Liver (tissue), 3 donors: ENCODE measurements around the gene NCOR2.

Experiments
- CTCF ChIP-seq: fragments of 150-350 bp; IDR thresholded peaks from 2 replicates; pipeline ENCODE4 v1.5.1; 2017; ENCODE audit warnings: improper control_type of control experiment, low read depth, low read length; ENCODE audit not compliant: missing input control
- GABPA ChIP-seq, 2 donors: IDR thresholded peaks in 1 of 2; conservative IDR thresholded peaks in 1 of 2; 2 replicates each; pipeline ENCODE4 v1.6.1; 2016; ENCODE audit warnings: antibody characterized with exemption in 2 of 2, mild to moderate bottlenecking in 1 of 2, moderate library complexity in 1 of 2
- HNF4A ChIP-seq, 2 donors: conservative IDR thresholded peaks; 2 replicates each; pipeline ENCODE4 v1.6.1; 2016; ENCODE audit warnings: antibody characterized with exemption in 2 of 2, mild to moderate bottlenecking in 2 of 2
- MAX ChIP-seq: IDR thresholded peaks from 2 replicates; pipeline ENCODE4 v1.6.1; 2016; ENCODE audit warnings: antibody characterized with exemption
- NR2F2 ChIP-seq: IDR thresholded peaks from 2 replicates; pipeline ENCODE4 v1.6.1; 2016; ENCODE audit warnings: antibody characterized with exemption
- RAD21 ChIP-seq, 2 donors: IDR thresholded peaks; 2 replicates each; pipeline ENCODE4 v1.6.1; 2016; ENCODE audit warnings: antibody characterized with exemption in 2 of 2, mild to moderate bottlenecking in 2 of 2
- REST ChIP-seq: IDR thresholded peaks from 2 replicates; pipeline ENCODE4 v1.6.1; 2016; ENCODE audit warnings: antibody characterized with exemption, mild to moderate bottlenecking
- RXRA ChIP-seq, 2 donors: IDR thresholded peaks; 2 replicates each; pipeline ENCODE4 v1.6.1; 2017 to 2018; ENCODE audit warnings: antibody characterized with exemption in 2 of 2, mild to moderate bottlenecking in 1 of 2
- TAF1 ChIP-seq: conservative IDR thresholded peaks from 2 replicates; pipeline ENCODE4 v1.6.1; 2016; ENCODE audit warnings: antibody characterized with exemption, mild to moderate bottlenecking
- YY1 ChIP-seq: IDR thresholded peaks from 2 replicates; pipeline ENCODE4 v1.6.1; 2016; ENCODE audit warnings: antibody characterized with exemption, mild to moderate bottlenecking
- ZBTB33 ChIP-seq: IDR thresholded peaks from 2 replicates; pipeline ENCODE4 v1.6.1; 2016; ENCODE audit warnings: antibody characterized with exemption
- donor health status: healthy.
- donor health status: healthy.

- TF ChIP-seq CTCF (no peak), RXRA (IDR thresholded peaks at IDR 0.05) (no peak), RAD21 (IDR thresholded peaks at IDR 0.05) (no peak), ZBTB33 (no peak), REST (no peak), TAF1 (no peak), MAX (no peak), HNF4A (conservative IDR thresholded peaks at IDR 0.05) (no peak), GABPA (IDR thresholded peaks at IDR 0.05 in 1 of 2, conservative IDR thresholded peaks at IDR 0.05 in 1 of 2) (no peak), NR2F2 (no peak), YY1 (no peak)
Measured at GRCh38 chr12:124595444-124595843, 28.0 kb upstream of the NCOR2 start.
